DND-41 (cell line): ENCODE data around the gene CAMKMT.

Source experiments
- CTCF ChIP-seq: IDR thresholded peaks from 2 replicates; pipeline ENCODE4 v1.5.1; 2012; ENCODE audit warnings: borderline replicate concordance, low read length, moderate library complexity, mild to moderate bottlenecking; ENCODE audit not compliant: poor library complexity, severe bottlenecking; ENCODE audit errors: extremely low read depth
- EZH2 ChIP-seq: IDR thresholded peaks from 3 replicates; pipeline ENCODE4 v1.6.1; 2012; ENCODE audit warnings: borderline replicate concordance, low read depth, mild to moderate bottlenecking, moderate library complexity, low read length, inconsistent platforms; ENCODE audit not compliant: severe bottlenecking

GRCh38 chr2:44545005-44545404 lies 183.3 kb downstream of the CAMKMT start:
- TF ChIP-seq CTCF = no peak
- no peak for TF ChIP-seq EZH2
